HepG2 (cell line): ENCODE data around the gene TMEM98. TPM values are rescaled to one million over a fixed set of nuclear protein-coding genes. Genes with fewer than 3 reads are reported as not detected.

Experiments
- DMAP1 ChIP-seq: IDR thresholded peaks from 2 replicates; pipeline ENCODE4 v1.6.1; 2016
- FOXA3 ChIP-seq: IDR thresholded peaks from 2 replicates; pipeline ENCODE4 v1.6.1; 2016; ENCODE audit warnings: missing genetic modification reagents, missing compliant biosample characterization
- FOXC1 ChIP-seq: sonication (generic); formaldehyde crosslinking; IDR thresholded peaks from 2 replicates; pipeline ENCODE4 v1.8.0; 2022; ENCODE audit warnings: mild to moderate bottlenecking, missing genetic modification reagents, borderline replicate concordance
- HIVEP1 ChIP-seq: sonication (generic); formaldehyde crosslinking; IDR thresholded peaks from 2 replicates; pipeline ENCODE4 v1.4.0; 2020; ENCODE audit warnings: mild to moderate bottlenecking, missing genetic modification reagents
- IRF2 ChIP-seq: IDR thresholded peaks from 2 replicates; pipeline ENCODE4 v1.6.1; 2018; ENCODE audit warnings: missing genetic modification reagents, missing compliant biosample characterization
- KAT7 ChIP-seq: IDR thresholded peaks from 2 replicates; pipeline ENCODE4 v1.6.1; 2018; ENCODE audit warnings: borderline replicate concordance, missing compliant biosample characterization
- MIER3 ChIP-seq: IDR thresholded peaks from 2 replicates; pipeline ENCODE4 v1.6.1; 2016; ENCODE audit warnings: missing compliant biosample characterization, borderline replicate concordance
- PRDM10 ChIP-seq: sonication (generic); formaldehyde crosslinking; IDR thresholded peaks from 2 replicates; pipeline ENCODE4 v1.4.0; 2020; ENCODE audit warnings: low read depth, missing genetic modification reagents
- RBFOX2 ChIP-seq: fragments of 200-400 bp; formaldehyde crosslinking; IDR thresholded peaks from 2 replicates; pipeline ENCODE4 v1.6.1; 2017; ENCODE audit warnings: low read depth, mild to moderate bottlenecking, low read length
- RXRB ChIP-seq: IDR thresholded peaks from 2 replicates; pipeline ENCODE4 v1.6.1; 2016; ENCODE audit warnings: borderline replicate concordance, missing genetic modification reagents, missing compliant biosample characterization
- SMAD3 ChIP-seq: sonication (generic); formaldehyde crosslinking; IDR thresholded peaks from 2 replicates; pipeline ENCODE4 v1.4.0; 2020; ENCODE audit warnings: missing genetic modification reagents
- SOX6 ChIP-seq, 2 experiments: fragments of 450-650 bp in 1 of 2; sonication (generic) in 1 of 2; formaldehyde crosslinking in 1 of 2; IDR thresholded peaks; 2 replicates each; pipeline versions ENCODE4 v1.4.0 to v1.6.1; 2017 to 2020; ENCODE audit warnings: antibody characterized with exemption in 1 of 2, mild to moderate bottlenecking in 1 of 2, missing genetic modification reagents in 1 of 2
- TCF12 ChIP-seq, 2 experiments: fragments of 450-650 bp in 1 of 2; sonication (generic) in 1 of 2; formaldehyde crosslinking in 1 of 2; IDR thresholded peaks; 2 replicates each; pipeline versions ENCODE4 v1.6.1 to v1.8.0; 2017 to 2022; ENCODE audit warnings: antibody characterized with exemption in 1 of 2, mild to moderate bottlenecking in 1 of 2, missing genetic modification reagents in 1 of 2, moderate library complexity in 1 of 2
- ZMYM2 ChIP-seq: sonication (generic); formaldehyde crosslinking; IDR thresholded peaks from 2 replicates; pipeline ENCODE4 v1.8.0; 2022; ENCODE audit warnings: mild to moderate bottlenecking, missing genetic modification reagents
- ZNF24 ChIP-seq: fragments of 450-650 bp; IDR thresholded peaks from 2 replicates; pipeline ENCODE4 v1.6.1; 2017; ENCODE audit warnings: antibody characterized with exemption, mild to moderate bottlenecking
- ZNF414 ChIP-seq: sonication (generic); formaldehyde crosslinking; IDR thresholded peaks from 2 replicates; pipeline ENCODE4 v1.5.0; 2020; ENCODE audit warnings: missing genetic modification reagents
- ZNF513 ChIP-seq: sonication (generic); formaldehyde crosslinking; conservative IDR thresholded peaks from 2 replicates; pipeline ENCODE4 v1.5.0; 2020; ENCODE audit warnings: missing genetic modification reagents
- ZNF556 ChIP-seq: sonication (generic); formaldehyde crosslinking; IDR thresholded peaks from 2 replicates; pipeline ENCODE4 v1.4.0; 2020; ENCODE audit warnings: mild to moderate bottlenecking, missing genetic modification reagents, borderline replicate concordance
- ZNF644 ChIP-seq: IDR thresholded peaks from 2 replicates; pipeline ENCODE4 v1.6.1; 2016; ENCODE audit warnings: low read depth
- ZNF768 ChIP-seq: sonication (generic); formaldehyde crosslinking; IDR thresholded peaks from 2 replicates; pipeline ENCODE4 v1.4.0; 2020; ENCODE audit warnings: missing genetic modification reagents
- ZNF780A ChIP-seq: sonication (generic); formaldehyde crosslinking; IDR thresholded peaks from 2 replicates; pipeline ENCODE4 v1.8.0; 2022; ENCODE audit warnings: mild to moderate bottlenecking, missing genetic modification reagents, moderate library complexity
- polyA plus RNA-seq, 8 experiments: library from polyadenylated mRNA; depleted of rRNA in 3 of 8; stranded (reverse) in 7 of 8; unstranded in 1 of 8; fragments of >200 nt; fragmentation: Illumina TruSeq in 4 of 8; extraction: Trizol in 4 of 8; gene quantifications; 2 replicates each; pipeline versions ENCODE4 v1.2.1 to v1.2.3, GENCODE V29; 2011 to 2016; ENCODE audit warnings: low read depth in 4 of 8, missing spikeins in 1 of 8, mixed read lengths in 1 of 8; ENCODE audit not compliant: insufficient read depth in 1 of 8
- total RNA-seq, 5 experiments: library from RNA; depleted of rRNA; stranded (reverse); fragments of >200 nt; fragmentation: Illumina TruSeq; extraction: Trizol; gene quantifications; 2 replicates each; pipeline ENCODE4 v1.2.3, GENCODE V29; 2016; ENCODE audit warnings: low read depth in 1 of 5
- TF ChIP-seq, protein P1 (sequence below): sonication (generic); formaldehyde crosslinking; IDR thresholded peaks from 2 replicates; pipeline ENCODE4 v1.8.0; 2022; ENCODE audit warnings: missing genetic modification reagents, mild to moderate bottlenecking, moderate library complexity, borderline replicate concordance

The TMEM98 gene
- total and polyA plus RNA-seq, 2 of the 13 experiments (the other 11 are each of a cell fraction or from before 2014, with no cell fraction given), result 103 to 175 TPM

DNA sequence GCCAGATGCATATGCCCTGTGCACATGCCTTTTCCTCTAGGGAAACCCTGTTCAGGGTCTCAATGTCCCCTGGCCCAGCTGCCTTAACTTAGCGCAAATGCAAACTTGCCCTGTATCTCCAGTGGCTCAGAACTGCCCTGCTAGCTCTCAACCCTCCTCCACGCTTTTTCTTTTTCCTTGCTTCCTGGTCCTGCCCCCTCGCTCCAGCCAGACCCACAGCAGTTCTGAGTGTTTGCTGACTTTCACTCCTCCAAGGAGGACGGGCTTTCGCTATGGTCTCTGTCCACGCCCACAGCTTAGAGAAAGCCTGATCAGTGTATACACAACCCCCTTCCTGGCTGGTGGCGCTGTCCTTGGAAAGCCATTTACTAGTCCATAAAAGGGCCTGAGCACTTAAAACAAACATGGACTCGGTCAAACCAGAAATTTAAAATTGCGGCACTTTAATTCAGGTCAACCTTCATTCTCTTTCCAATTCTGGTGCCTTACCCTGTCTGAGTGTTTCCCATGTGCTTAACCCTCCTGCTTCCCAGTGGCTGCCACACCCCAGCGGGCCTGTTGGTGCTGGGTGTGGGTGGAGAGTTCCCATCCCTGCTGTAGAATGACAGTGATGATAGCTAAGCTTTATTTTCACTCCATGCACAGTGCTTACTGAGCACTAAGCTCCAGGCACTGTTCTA, 15.6 kb upstream of the TMEM98 start (continued):
- TF ChIP-seq PRDM10 (CRISPR knock-in tag), result peak; percentile 63; the same call in 1 of the 2 replicates
- no peak for TF ChIP-seq SOX6 (IDR thresholded peaks at IDR 0.05)
- TF ChIP-seq SOX6 (CRISPR knock-in tag; IDR thresholded peaks at IDR 0.05), result peak; percentile 51; the same call in 1 of the 2 replicates
- TF ChIP-seq ZNF414 (CRISPR knock-in tag), result no peak
- no peak for TF ChIP-seq SMAD3 (CRISPR knock-in tag)
- TF ChIP-seq, protein P1, sequence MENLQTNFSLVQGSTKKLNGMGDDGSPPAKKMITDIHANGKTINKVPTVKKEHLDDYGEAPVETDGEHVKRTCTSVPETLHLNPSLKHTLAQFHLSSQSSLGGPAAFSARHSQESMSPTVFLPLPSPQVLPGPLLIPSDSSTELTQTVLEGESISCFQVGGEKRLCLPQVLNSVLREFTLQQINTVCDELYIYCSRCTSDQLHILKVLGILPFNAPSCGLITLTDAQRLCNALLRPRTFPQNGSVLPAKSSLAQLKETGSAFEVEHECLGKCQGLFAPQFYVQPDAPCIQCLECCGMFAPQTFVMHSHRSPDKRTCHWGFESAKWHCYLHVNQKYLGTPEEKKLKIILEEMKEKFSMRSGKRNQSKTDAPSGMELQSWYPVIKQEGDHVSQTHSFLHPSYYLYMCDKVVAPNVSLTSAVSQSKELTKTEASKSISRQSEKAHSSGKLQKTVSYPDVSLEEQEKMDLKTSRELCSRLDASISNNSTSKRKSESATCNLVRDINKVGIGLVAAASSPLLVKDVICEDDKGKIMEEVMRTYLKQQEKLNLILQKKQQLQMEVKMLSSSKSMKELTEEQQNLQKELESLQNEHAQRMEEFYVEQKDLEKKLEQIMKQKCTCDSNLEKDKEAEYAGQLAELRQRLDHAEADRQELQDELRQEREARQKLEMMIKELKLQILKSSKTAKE (CRISPR knock-in tag), result no peak
- no peak; the same call in 1 of the 2 replicates for TF ChIP-seq ZNF556 (CRISPR knock-in tag)
- TF ChIP-seq ZNF768 (CRISPR knock-in tag), result no peak
- TF ChIP-seq KAT7, result no peak
- no peak for TF ChIP-seq ZNF780A (CRISPR knock-in tag)
- no peak for TF ChIP-seq TCF12 (IDR thresholded peaks at IDR 0.05)
- TF ChIP-seq TCF12 (CRISPR knock-in tag; IDR thresholded peaks at IDR 0.05), result no peak
- peak; percentile 45; the same call in 1 of the 2 replicates for TF ChIP-seq HIVEP1 (CRISPR knock-in tag)
- no peak for TF ChIP-seq RBFOX2
- no peak for TF ChIP-seq IRF2
- TF ChIP-seq ZMYM2, result 0 out of 2 replicates have a peak, but pooled peaks have one; percentile 24
- peak; percentile 32; the same call in 1 of the 2 replicates for TF ChIP-seq DMAP1 (CRISPR knock-in tag)
- 0 out of 2 replicates have a peak, but pooled peaks have one; percentile 16 for TF ChIP-seq ZNF644 (CRISPR knock-in tag)
- TF ChIP-seq ZNF513, result no peak
- TF ChIP-seq FOXA3 (CRISPR knock-in tag), result peak; percentile 41; the same call in 1 of the 2 replicates
- TF ChIP-seq ZNF24, result no peak
- TF ChIP-seq FOXC1 (CRISPR knock-in tag), result no peak
- peak; percentile 63; the same call in 1 of the 2 replicates for TF ChIP-seq MIER3 (CRISPR knock-in tag)
- TF ChIP-seq RXRB (CRISPR knock-in tag), result peak; percentile 38; the same call in 1 of the 2 replicates
